ENCODE results near the gene CDK12. TPM values are rescaled to one million over a fixed set of nuclear protein-coding genes. Genes with fewer than 3 reads are reported as not detected.
"Not testable (repeated sequence)": the region's sequence is repeated elsewhere in the genome, so short reads cannot be mapped to it uniquely, and the experiment has no call there.

Gene CDK12
- total and polyA plus RNA-seq, 3 donors from 2014 or later: 60.3 to 113 (median 103) TPM

GRCh38 chr17:39487946-39488345 lies 26.7 kb downstream of the CDK12 start:
- DNase-seq: no peak
- no peaks in the 10 kb centered on the region for H3K36me3 ChIP-seq (ENCODE audit: low read depth, missing control alignments)
- H3K9me3 ChIP-seq: no peaks in the 10 kb centered on the region
- no peak overlapping the region for H3K27ac ChIP-seq
- H3K4me1 ChIP-seq: no peaks in the 10 kb centered on the region
- H3K4me3 ChIP-seq: no peak overlapping the region
- TF ChIP-seq, protein P1, sequence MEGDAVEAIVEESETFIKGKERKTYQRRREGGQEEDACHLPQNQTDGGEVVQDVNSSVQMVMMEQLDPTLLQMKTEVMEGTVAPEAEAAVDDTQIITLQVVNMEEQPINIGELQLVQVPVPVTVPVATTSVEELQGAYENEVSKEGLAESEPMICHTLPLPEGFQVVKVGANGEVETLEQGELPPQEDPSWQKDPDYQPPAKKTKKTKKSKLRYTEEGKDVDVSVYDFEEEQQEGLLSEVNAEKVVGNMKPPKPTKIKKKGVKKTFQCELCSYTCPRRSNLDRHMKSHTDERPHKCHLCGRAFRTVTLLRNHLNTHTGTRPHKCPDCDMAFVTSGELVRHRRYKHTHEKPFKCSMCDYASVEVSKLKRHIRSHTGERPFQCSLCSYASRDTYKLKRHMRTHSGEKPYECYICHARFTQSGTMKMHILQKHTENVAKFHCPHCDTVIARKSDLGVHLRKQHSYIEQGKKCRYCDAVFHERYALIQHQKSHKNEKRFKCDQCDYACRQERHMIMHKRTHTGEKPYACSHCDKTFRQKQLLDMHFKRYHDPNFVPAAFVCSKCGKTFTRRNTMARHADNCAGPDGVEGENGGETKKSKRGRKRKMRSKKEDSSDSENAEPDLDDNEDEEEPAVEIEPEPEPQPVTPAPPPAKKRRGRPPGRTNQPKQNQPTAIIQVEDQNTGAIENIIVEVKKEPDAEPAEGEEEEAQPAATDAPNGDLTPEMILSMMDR (IDR thresholded peaks at IDR 0.05): no peak
- TF ChIP-seq POLR2A (IDR thresholded peaks at IDR 0.05): no peak
- intact Hi-C loops (cut with DNase I; ENCODE audit: low total_unique reads): no loop called here
- 93 to 95% methylated on average over 4 of the region's 4 CpGs for whole genome bisulfite sequencing, 2 donors
- no peaks in the 10 kb centered on the region for H3K27me3 ChIP-seq

DNA sequence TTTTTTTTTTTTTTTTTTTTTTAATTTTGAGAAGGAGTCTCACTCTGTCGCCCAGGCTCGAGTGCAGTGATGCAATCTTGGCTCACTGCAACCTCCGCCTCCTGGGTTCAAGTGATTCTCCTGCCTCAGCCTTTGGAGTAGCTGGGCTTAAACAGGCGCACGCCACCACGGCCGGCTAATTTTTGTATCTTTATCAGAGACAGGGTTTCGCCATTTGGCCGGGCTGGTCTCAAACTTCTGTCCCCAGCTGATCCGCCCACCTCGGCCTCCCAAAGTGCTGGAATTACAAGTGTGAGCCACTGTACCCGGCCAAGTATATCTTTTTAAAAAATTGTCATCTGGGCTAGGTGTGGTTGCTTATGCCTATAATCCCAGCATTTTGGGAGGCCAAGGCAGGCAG lies 35.6 kb downstream of the CDK12 start:
- H3K36me3 ChIP-seq (ENCODE audit: low read depth, missing control alignments); H3K4me3 ChIP-seq; H3K27me3 ChIP-seq; H3K4me1 ChIP-seq; DNase-seq; H3K9me3 ChIP-seq; H3K27ac ChIP-seq; intact Hi-C loops (cut with DNase I; ENCODE audit: low total_unique reads): not testable (repeated sequence)
- WGBS, 2 donors: 90 to 95% methylated on average over 9 to 12 of the region's 12 CpGs

DNA sequence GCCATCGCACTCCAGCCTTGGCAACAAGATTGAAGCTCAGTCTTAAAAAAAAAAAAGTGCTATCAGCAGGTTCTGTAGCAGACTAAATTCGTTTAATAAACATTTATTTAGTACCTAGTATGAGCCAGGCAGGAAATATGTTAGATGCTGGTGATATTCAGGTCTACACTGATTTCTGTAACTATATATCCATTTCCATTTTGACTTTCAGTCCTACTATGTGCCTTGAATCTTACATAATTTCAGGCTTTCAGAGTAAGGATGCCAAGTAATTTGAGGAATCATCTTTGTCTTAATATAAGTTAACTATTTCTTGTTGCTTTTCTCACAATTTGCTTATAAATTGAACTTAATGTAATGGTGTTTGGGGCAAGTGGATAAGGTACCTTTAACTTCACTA lies 46.2 kb downstream of the CDK12 start:
- Histone ChIP-seq H3K9me3 (no peaks in the 10 kb centered on the region), H3K4me3 (no peak overlapping the region), H3K4me1 (no peaks in the 10 kb centered on the region), H3K27ac (no peak overlapping the region), H3K36me3 (ENCODE audit: low read depth, missing control alignments) (no peaks in the 10 kb centered on the region), H3K27me3 (no peaks in the 10 kb centered on the region)
- DNase-seq: no peak
- WGBS, 2 donors: 81 to 91% methylated on average over 2 of the region's 2 CpGs
- no peak for TF ChIP-seq POLR2A (IDR thresholded peaks at IDR 0.05)
- TF ChIP-seq, protein P1 (IDR thresholded peaks at IDR 0.05): no peak
- intact Hi-C loops (cut with DNase I; ENCODE audit: low total_unique reads): no loop called here

DNA sequence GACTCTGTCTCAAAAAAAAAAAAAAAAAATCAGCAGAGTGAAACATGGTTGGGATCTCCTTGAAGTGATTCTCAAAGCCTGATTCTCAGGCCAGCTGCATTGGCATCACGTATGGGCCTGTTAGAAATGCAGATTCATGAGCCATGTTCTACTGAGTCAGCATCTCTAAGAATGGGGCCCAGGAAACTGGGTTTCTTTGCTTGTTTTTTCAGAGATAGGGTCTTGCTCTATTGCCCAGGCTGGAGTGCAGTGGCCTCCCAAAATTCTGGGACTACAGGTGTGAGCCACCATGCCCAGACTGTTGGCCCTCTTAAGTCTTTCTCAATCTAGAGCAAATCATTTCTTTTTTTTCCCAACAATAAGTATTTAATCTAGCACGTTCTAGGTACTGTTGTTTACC lies 47.7 kb downstream of the CDK12 start:
- Histone ChIP-seq H3K36me3 (ENCODE audit: low read depth, missing control alignments) (no peaks in the 10 kb centered on the region), H3K9me3 (no peaks in the 10 kb centered on the region), H3K4me3 (no peak overlapping the region), H3K27me3 (no peaks in the 10 kb centered on the region), H3K4me1 (no peaks in the 10 kb centered on the region), H3K27ac (no peak overlapping the region)
- intact Hi-C loops (cut with DNase I; ENCODE audit: low total_unique reads): no loop called here
- TF ChIP-seq POLR2A (IDR thresholded peaks at IDR 0.05): no peak
- TF ChIP-seq, protein P1 (IDR thresholded peaks at IDR 0.05): no peak
- no peak for DNase-seq
- 86 to 93% methylated on average over 2 of the region's 2 CpGs for WGBS, 2 donors

- WGBS, 2 donors: 74 to 80% methylated on average over 3 of the region's 3 CpGs
- TF ChIP-seq POLR2A (IDR thresholded peaks at IDR 0.05): no peak
- TF ChIP-seq, protein P1 (IDR thresholded peaks at IDR 0.05): no peak
- Histone ChIP-seq H3K4me1 (no peaks in the 10 kb centered on the region), H3K27ac (no peak overlapping the region), H3K9me3 (no peaks in the 10 kb centered on the region), H3K36me3 (ENCODE audit: low read depth, missing control alignments) (no peaks in the 10 kb centered on the region), H3K27me3 (no peaks in the 10 kb centered on the region), H3K4me3 (no peak overlapping the region)
- intact Hi-C loops (cut with DNase I; ENCODE audit: low total_unique reads): no loop called here
- DNase-seq: no peak
These were observed 52.0 kb downstream of the CDK12 start for GRCh38 chr17:39513309-39513708.
